GM18519 (cell line): ENCODE measurements around the gene OR2B2.
"Not testable (repeated sequence)": the region's sequence is repeated elsewhere in the genome, so short reads cannot be mapped to it uniquely, and the experiment has no call there.

ENCODE experiments used
- ATAC-seq: cut with Tn5 transposase; IDR thresholded peaks from one replicate; pipeline ENCODE4 v1.9.1; 2021; ENCODE audit warnings: mild to moderate bottlenecking, moderate library complexity; ENCODE audit not compliant: unreplicated experiment, low FRiP score

The OR2B2 gene

DNA sequence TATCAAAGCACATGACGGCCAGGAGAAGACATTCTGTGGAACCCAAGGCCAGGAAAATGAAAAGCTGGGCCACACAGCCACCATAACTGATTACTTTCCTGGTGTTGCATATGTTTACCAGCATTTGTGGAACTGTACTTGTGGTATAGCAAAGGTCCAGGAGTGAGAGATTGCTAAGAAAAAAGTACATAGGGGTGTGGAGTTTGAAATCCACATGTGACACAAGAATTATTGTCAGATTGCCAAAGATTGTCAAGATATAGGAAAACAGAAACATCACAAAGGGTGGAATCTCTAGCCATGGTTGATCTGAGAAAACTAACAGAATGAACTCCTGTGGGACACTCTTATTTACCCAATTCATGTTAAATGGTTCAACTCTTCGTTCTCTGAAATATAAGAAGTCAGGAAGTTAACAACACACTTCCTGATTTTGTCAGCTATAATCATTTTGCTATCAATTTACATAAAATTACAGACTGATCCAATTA is at the start of gene OR2B2:
Gene OR2B2, minus strand, starts transcription at position 441 of the 491 bp plus-strand sequence. Its CDS starts 77 bp downstream, at position 364.
- no peak for ATAC-seq

DNA sequence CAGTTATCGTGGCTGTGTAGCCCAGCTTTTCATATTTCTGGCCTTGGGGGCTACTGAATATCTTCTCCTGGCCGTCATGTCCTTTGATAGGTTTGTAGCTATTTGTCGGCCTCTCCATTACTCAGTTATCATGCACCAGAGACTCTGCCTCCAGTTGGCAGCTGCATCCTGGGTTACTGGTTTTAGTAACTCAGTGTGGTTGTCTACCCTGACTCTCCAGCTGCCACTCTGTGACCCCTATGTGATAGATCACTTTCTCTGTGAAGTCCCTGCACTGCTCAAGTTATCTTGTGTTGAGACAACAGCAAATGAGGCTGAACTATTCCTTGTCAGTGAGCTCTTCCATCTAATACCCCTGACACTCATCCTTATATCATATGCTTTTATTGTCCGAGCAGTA is 45.3 kb upstream of the OR2B2 start:
- no peak for ATAC-seq

GRCh38 chr6:27956941-27957340 is 44.7 kb upstream of the OR2B2 start, which contains the start of gene OR2B6:
TSS of gene OR2B6 (plus strand) at chr6:27957241. CDS start at chr6:27957241, 0 bp downstream.
- no peak for ATAC-seq

GRCh38 chr6:27951040-27951439 is 38.8 kb upstream of the OR2B2 start:
- ATAC-seq = no peak

DNA sequence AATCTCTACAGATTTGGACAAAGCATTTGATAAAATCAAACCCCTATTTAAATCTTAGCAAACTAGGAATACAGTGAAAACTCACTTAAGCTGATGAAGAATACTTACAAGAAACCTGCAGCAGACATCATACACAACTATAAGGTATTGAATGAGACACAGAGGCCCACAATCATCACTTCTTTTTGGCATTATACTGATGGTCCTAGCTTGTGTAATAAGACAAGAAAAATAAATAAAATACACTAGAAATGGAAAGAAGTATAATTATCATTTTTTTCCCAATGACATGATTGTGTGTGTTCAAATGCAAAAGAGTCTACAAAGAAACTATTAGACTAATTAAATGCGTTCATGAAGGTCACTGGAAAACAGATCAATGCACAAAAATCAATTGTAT is 36.0 kb upstream of the OR2B2 start:
- no peak for ATAC-seq

- ATAC-seq = not testable (repeated sequence)
Measured at GRCh38 chr6:27943072-27943471, 30.9 kb upstream of the OR2B2 start.

DNA sequence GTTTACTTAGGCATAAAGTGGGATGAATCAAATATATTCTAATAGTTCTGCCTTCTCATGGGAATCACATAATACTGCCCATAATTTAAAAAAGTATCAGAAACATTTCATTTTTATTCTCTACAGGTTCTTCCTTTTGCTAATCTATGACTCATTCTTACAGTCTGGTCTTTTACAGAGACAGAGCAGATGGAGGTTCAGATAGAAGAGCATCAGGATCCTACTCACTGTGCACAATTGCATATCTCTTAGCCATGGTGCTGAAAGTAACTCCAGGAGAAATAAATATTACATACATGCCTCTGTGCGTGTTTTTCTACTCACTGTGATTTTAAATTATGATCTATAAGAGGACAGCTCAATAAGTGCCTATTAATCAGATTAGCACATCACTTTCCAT is 28.6 kb upstream of the OR2B2 start:
- no peak for ATAC-seq

GRCh38 chr6:27931209-27931608 is 19.0 kb upstream of the OR2B2 start:
- no peak for ATAC-seq

DNA sequence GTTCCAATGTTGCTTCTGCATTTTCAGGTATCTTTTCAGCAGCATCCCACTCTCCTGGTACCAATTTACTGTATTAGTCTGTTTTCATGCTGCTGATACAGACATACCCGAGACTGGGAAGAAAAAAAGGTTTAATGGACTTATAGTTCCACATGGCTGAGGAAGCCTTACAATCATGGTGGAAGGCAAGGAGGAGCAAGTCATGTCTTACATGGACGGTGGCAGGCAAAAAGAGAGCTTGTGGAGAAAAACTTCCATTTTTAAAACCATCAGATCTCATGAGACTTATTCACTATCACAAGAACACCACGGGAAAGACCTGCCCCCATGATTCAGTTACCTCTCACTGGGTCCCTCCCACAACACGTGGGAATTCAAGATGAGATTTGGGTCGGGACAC is 17.7 kb upstream of the OR2B2 start:
- not testable (repeated sequence) for ATAC-seq

DNA sequence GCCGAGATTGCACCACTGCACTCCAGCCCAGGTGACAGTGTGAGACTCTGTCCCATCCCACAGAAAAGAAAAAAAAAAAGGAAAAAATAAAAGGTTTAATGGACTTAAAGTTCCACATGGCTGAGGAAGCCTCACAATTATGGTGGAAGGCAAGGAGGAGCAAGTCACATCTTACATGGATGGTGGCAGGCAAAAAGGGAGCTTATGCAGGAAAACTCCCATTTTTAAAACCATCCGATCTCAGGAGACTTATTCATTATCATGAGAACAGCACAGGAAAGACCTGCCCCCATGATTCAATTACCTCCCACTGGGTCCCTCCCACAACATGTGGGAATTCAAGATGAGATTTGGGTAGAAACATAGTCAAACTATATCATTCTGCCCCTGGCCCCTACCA is 15.8 kb upstream of the OR2B2 start:
- ATAC-seq = not testable (repeated sequence)

DNA sequence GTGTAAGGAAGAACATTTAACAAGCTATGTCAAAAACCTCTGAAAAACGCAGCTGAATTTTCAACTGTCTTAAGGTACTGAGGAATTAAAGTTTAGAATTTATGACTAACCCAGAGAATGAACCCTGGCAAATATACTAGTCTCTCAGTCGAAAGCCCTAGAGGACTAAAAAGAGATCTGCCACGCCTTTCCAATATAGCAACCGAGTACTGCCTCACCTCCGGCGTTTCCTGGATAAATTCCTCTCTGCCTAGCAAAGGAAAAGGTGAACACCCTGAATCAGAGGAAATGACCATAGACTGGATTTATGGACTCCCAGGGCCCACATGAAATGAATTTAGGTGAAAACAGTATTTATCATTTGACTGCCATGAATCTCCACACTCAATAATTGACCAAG is 12.0 kb upstream of the OR2B2 start:
- no peak for ATAC-seq

GRCh38 chr6:27922949-27923348 is 10.8 kb upstream of the OR2B2 start:
- ATAC-seq = no peak

DNA sequence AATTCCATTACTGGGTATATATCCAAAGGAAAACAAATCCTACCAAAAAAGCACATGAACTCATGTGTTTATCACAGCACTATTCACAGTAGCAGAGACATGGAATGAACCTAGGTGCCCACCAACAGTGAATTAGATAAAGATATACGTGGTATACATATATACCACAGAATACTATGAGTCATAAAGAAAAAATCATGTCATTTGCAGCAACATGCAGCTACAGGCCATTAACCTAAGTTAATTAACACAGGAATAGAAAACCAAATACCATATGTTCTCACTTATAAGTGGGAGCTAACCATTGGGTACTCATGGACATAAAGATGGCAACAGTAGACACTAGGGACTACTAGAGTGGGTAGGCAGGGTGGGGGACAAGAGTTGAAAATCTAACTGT is 4.2 kb downstream of the OR2B2 start:
- ATAC-seq = no peak

- ATAC-seq = peak; percentile 62
Measured at GRCh38 chr6:27902335-27903314, 9.6 kb downstream of the OR2B2 start.

DNA sequence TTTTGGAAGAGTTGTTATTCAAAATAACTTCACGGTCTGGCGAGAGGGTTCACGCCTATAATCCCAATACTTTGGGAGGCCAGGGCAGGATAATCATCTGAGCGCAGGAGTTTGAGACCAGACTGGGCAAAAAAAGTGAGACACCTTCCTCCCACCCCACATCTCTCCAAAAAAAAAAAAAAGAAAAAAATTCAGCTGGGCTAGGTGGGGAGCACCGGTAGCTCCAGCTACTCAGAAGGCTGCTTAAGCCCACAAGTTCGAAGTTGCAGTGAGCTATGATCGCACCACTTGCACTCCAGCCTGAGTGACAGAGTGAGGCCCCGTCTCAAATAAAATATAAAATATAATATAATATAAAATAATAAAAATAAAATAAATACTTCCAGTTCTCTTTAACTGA is 10.4 kb downstream of the OR2B2 start:
- ATAC-seq = no peak

DNA sequence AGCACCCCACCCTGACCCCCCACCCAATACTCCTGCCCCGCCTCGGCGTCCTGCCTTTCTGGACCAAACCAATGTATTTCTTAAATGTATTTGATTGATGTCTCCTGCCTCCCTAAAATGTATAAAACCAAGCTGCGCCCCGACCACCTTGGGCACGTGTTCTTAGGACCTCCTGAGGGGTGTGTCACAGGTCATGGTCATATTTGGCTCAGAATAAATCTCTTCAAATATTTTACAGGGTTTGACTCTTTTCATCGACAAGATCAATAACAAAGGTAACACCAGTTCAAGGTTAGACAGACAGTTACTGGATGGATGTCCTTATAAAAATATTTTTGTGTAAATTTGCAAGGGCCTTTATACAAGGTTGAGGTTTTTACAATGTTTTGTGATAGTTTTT is 12.0 kb downstream of the OR2B2 start:
- not testable (repeated sequence) for ATAC-seq

- ATAC-seq = no peak
Measured at GRCh38 chr6:27899543-27899942, 12.7 kb downstream of the OR2B2 start.

DNA sequence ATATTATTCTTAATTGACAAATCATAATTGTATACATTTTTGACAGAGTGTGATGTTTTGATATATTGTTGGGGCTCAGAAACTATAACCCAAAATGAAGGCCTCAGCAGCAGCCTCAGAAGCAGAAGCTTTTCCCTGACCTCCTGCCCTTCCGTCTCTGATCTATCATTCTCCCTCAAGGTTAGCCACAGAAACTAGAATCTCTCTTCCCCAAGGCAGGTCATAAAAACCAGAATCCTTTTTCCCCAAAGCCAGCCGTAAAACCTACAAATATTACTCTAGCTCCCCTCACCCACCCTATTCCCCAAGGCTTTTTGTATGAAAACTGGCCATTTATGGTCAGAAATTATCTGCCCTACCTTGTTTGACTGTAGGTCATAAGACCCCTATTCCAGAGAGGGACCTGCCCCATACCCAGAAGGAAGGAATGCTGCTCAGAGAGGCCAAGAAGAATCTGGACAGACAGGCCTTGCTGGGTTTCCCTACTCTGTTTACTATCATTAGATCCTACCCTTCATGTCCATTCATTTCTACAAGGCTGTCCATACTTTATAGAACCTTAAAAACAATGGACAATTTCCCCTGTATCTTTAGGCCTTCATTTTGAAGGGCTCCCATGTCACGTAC is 14.5 kb downstream of the OR2B2 start:
- ATAC-seq = no peak

DNA sequence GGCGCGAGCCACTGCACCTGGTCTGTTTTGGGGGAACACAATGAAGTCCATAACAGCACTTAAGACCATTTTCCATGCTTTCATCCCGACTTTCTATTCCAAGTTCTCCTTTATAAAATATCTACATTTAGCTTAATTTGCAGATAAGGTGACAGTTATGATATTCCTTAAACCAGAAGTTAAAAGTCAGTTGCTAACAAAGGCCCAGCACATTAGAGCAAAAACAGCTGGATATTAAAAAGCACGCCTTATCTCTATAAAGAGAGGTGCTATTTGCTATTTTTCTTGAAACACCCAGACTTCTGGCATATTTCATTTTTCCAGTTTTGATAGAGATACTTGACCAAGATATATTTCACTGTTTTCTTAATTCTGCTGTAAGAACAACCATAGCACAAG is 15.8 kb downstream of the OR2B2 start:
- ATAC-seq = no peak

DNA sequence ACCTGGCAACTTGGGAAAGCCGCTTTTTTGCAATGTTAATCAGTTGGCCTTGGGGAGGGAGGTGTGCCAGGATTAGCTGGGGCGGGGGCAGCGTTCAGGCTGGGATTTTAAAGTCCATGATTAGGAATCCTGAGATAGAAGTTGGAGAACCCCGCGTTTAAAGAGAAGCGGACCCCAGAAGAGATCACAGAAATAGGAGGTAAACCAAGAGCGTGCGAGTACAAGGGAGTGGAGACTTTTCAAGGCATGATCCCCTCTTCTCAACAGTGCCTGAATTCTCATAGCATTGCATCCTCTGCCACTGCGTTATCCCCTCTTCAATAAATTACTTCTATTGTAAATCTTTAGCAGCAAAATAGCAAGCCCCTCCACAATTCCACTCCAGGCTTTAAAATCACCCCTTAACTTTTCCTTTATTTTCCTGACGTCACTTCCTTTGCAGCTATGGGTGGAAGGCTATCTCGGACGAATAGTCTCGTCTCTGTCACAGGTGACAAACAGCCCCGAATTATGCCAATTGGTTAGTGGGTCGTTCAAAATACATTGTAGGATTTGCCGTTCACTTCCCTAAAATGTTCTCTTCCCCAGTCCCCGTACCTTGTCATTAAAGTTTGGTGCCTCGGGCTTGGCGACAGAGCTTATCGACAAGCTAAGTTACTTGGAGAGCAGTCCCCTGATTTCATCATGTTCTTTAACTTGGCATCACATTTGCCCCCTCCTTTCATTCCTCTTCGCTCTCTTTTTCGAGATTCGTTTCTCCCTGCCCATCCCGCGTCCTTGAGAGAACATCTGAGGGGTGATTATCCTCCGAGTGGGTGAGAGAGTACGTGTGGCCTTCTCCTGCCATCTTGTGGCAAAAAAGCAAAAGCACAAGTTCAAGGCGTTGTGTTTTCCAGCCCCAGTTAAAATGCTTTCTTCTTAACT is 17.1 kb downstream of the OR2B2 start:
- ATAC-seq = no peak
